ENCODE data around the gene NR2F1-AS1. TPM values are rescaled to one million over a fixed set of nuclear protein-coding genes. Genes with fewer than 3 reads are reported as not detected.

Gene NR2F1-AS1
- total and polyA plus RNA-seq, 2 donors (not counting 3 experiments of a cell fraction or from before 2014, with no cell fraction given) = 4.2 to 13.8 TPM

DNA sequence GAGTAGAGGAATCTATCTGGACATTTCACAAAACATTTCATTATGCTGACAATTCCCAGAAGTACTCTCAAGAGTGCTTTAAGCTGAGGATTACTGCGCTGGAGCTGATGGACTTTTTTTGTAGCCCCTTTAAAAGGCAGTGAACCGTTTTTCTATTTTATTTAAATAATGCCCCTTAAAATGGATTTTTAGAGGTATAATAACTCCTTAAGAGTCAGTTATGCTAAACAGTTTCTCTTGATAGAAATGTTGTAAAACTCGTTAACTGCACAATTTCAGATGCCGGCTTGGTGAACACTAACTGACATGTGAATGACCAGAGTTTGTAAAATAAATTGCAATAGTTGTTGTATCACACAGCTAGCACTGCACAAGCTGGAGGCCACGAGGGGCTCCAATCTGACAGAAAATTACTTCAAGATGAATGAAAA is 174.0 kb downstream of the NR2F1-AS1 start:
- dilution Hi-C loops (cut with MboI; ENCODE audit: extremely low pct_ligation_motif_present, low sequenced_read_pairs) (no loop called here), intact Hi-C loops (cut with micrococcal nuclease) (no loop called here)
- Histone ChIP-seq H3K4me1 (ENCODE audit: control insufficient read depth, extremely low read depth, insufficient read depth, low read length) (no peaks in the 10 kb centered on the region), H3K4me2 (ENCODE audit: insufficient read depth, low read length) (no peak overlapping the region), H4K20me1 (replicated peaks; ENCODE audit: control insufficient read depth, extremely low read depth, insufficient read depth, low read length) (no peaks in the 10 kb centered on the region), H3K36me3 (ENCODE audit: control insufficient read depth in 2 of 2, extremely low read depth in 1 of 2, insufficient read depth in 2 of 2, low read length in 2 of 2) (no peaks in the 10 kb centered on the region), H3K4me3 (replicated peaks in 1 of 3; ENCODE audit: insufficient read depth in 1 of 3, low read depth in 1 of 3, low read length in 3 of 3) (no peak overlapping the region), H3K27ac (ENCODE audit: insufficient read depth, low read depth, low read length) (no peak overlapping the region), H3K27me3 (ENCODE audit: control insufficient read depth in 2 of 2, insufficient read depth in 2 of 2, low read length in 2 of 2) (no peaks in the 10 kb centered on the region), H3K9me3 (replicated peaks; ENCODE audit: control insufficient read depth, insufficient read depth, low read length) (no peaks in the 10 kb centered on the region), H2AFZ (ENCODE audit: low read depth, low read length) (no peak overlapping the region), H3K79me2 (ENCODE audit: control insufficient read depth, insufficient read depth, low read length) (no peaks in the 10 kb centered on the region), H3K9ac (replicated peaks; ENCODE audit: extremely low read depth, insufficient read depth, low read length) (no peak overlapping the region), H3K9me1 (replicated peaks; ENCODE audit: control insufficient read depth, extremely low read depth, insufficient read depth, low read length) (no peaks in the 10 kb centered on the region)
- FAIRE-seq (no peak), DNase-seq (ENCODE audit: low read depth, low spot score) (no peak)
- no peak for TF ChIP-seq POLR2A (IDR thresholded peaks at IDR 0.05; ENCODE audit: low read depth, low read length)
- TF ChIP-seq CTCF (IDR thresholded peaks at IDR 0.05; ENCODE audit: extremely low read depth in 1 of 2, insufficient read depth in 1 of 2, low read depth in 1 of 2, low read length in 2 of 2) = no peak
- no peak for TF ChIP-seq MYC (IDR thresholded peaks at IDR 0.05; ENCODE audit: low read depth, low read length)
- no peak for TF ChIP-seq EZH2 (IDR thresholded peaks at IDR 0.05; ENCODE audit: borderline replicate concordance, low read depth, low read length, severe bottlenecking)
- TF ChIP-seq JUN (IDR thresholded peaks at IDR 0.05; ENCODE audit: borderline replicate concordance, insufficient read depth, insufficient read length, low read depth) = no peak
- no peak for TF ChIP-seq GATA2 (IDR thresholded peaks at IDR 0.05; ENCODE audit: insufficient read depth, insufficient read length, low read depth, low read length)
- TF ChIP-seq, protein P1, sequence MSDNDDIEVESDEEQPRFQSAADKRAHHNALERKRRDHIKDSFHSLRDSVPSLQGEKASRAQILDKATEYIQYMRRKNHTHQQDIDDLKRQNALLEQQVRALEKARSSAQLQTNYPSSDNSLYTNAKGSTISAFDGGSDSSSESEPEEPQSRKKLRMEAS (IDR thresholded peaks at IDR 0.05; ENCODE audit: insufficient read depth, insufficient read length) = no peak
- no peak for TF ChIP-seq POLR2AphosphoS5 (IDR thresholded peaks at IDR 0.05; ENCODE audit: insufficient read depth, low read depth, low read length)
- no peak for TF ChIP-seq FOS (IDR thresholded peaks at IDR 0.05; ENCODE audit: borderline replicate concordance, insufficient read depth, low read length)
- ChIA-PET POLR2A (no interaction called here), CTCF (no interaction called here)
- no TSS peak for BruUV-seq (replicated peaks)
